Measurements from ENCODE around the gene STPG1. TPM values are rescaled to one million over a fixed set of nuclear protein-coding genes. Genes with fewer than 3 reads are reported as not detected.

The STPG1 gene
- total and polyA plus RNA-seq, 9 of the 15 experiments (the other 6 are each of a cell fraction or from before 2014, with no cell fraction given): 5.0 to 11.9 (median 8.3) TPM

DNA sequence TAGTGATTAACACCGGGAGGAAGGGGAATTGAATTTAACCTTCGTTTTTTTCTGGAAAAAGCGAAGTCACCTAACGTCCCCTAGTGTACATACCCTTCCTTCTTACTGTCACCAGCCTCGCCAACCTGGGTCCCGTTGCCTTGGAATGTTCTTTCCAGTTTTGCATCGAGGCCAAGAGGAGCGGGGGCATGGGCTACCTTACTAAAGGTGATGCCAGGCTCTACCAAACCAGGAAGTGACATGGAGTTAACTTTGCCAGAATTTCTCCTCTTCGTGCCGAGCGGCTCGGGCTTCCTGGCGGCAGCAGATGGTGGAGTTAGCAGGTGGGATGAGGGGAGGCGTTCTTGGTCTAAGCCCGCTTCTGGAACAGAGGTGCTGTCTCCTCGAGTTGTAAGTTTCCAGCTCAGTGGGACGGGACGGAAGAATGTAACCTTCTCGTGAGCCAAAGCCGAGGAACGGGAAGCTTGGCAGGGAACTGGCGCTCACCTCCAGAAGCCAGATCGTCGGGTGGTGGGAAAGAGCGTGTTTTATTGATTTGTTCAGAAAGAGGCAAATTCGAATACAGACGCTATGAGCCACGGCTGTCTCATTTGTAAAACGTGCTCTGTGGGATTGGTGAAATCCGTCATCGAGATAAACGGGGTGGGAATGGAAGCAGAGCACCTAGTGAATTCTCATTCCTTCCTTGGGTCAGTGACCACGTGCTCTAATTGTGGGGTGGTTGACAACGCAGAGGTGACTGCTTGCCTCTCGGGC, 2.5 kb upstream of the STPG1 start (continued):
- TF ChIP-seq E2F6 (IDR thresholded peaks at IDR 0.05; ENCODE audit: borderline replicate concordance in 1 of 2, extremely low read depth in 1 of 2, insufficient read depth in 1 of 2, insufficient read length in 1 of 2, low read depth in 1 of 2, low read length in 1 of 2, poor library complexity in 1 of 2, severe bottlenecking in 1 of 2) (peak in 1 of 2 experiments; percentile 55), EHMT2 (IDR thresholded peaks at IDR 0.05) (0 out of 2 replicates have a peak, but pooled peaks have one; percentile 31), MEF2D (tag; conservative IDR thresholded peaks at IDR 0.05; ENCODE audit: low read depth) (0 out of 2 replicates have a peak, but pooled peaks have one; percentile 1), ID3 (CRISPR knock-in tag; IDR thresholded peaks at IDR 0.05) (no peak), ID3 (tag; IDR thresholded peaks at IDR 0.05) (no peak), ARID1B (IDR thresholded peaks at IDR 0.05) (no peak), SRSF3 (IDR thresholded peaks at IDR 0.05; ENCODE audit: insufficient read depth, low read length) (no peak), ASH1L (IDR thresholded peaks at IDR 0.05; ENCODE audit: borderline replicate concordance, low read depth, partially characterized antibody) (no peak), BRF1 (IDR thresholded peaks at IDR 0.05; ENCODE audit: borderline replicate concordance, extremely low read depth, insufficient read length) (no peak), ZNF75A (CRISPR knock-in tag; IDR thresholded peaks at IDR 0.05) (no peak), EP400 (IDR thresholded peaks at IDR 0.05) (peak; percentile 64; the same call in 1 of the 2 replicates), FOXP1 (CRISPR knock-in tag; IDR thresholded peaks at IDR 0.05) (no peak), CC2D1A (IDR thresholded peaks at IDR 0.05) (no peak), DEAF1 (CRISPR knock-in tag; IDR thresholded peaks at IDR 0.05) (no peak), ZNF212 (CRISPR knock-in tag; IDR thresholded peaks at IDR 0.05) (no peak)
- TF ChIP-seq, protein P1, sequence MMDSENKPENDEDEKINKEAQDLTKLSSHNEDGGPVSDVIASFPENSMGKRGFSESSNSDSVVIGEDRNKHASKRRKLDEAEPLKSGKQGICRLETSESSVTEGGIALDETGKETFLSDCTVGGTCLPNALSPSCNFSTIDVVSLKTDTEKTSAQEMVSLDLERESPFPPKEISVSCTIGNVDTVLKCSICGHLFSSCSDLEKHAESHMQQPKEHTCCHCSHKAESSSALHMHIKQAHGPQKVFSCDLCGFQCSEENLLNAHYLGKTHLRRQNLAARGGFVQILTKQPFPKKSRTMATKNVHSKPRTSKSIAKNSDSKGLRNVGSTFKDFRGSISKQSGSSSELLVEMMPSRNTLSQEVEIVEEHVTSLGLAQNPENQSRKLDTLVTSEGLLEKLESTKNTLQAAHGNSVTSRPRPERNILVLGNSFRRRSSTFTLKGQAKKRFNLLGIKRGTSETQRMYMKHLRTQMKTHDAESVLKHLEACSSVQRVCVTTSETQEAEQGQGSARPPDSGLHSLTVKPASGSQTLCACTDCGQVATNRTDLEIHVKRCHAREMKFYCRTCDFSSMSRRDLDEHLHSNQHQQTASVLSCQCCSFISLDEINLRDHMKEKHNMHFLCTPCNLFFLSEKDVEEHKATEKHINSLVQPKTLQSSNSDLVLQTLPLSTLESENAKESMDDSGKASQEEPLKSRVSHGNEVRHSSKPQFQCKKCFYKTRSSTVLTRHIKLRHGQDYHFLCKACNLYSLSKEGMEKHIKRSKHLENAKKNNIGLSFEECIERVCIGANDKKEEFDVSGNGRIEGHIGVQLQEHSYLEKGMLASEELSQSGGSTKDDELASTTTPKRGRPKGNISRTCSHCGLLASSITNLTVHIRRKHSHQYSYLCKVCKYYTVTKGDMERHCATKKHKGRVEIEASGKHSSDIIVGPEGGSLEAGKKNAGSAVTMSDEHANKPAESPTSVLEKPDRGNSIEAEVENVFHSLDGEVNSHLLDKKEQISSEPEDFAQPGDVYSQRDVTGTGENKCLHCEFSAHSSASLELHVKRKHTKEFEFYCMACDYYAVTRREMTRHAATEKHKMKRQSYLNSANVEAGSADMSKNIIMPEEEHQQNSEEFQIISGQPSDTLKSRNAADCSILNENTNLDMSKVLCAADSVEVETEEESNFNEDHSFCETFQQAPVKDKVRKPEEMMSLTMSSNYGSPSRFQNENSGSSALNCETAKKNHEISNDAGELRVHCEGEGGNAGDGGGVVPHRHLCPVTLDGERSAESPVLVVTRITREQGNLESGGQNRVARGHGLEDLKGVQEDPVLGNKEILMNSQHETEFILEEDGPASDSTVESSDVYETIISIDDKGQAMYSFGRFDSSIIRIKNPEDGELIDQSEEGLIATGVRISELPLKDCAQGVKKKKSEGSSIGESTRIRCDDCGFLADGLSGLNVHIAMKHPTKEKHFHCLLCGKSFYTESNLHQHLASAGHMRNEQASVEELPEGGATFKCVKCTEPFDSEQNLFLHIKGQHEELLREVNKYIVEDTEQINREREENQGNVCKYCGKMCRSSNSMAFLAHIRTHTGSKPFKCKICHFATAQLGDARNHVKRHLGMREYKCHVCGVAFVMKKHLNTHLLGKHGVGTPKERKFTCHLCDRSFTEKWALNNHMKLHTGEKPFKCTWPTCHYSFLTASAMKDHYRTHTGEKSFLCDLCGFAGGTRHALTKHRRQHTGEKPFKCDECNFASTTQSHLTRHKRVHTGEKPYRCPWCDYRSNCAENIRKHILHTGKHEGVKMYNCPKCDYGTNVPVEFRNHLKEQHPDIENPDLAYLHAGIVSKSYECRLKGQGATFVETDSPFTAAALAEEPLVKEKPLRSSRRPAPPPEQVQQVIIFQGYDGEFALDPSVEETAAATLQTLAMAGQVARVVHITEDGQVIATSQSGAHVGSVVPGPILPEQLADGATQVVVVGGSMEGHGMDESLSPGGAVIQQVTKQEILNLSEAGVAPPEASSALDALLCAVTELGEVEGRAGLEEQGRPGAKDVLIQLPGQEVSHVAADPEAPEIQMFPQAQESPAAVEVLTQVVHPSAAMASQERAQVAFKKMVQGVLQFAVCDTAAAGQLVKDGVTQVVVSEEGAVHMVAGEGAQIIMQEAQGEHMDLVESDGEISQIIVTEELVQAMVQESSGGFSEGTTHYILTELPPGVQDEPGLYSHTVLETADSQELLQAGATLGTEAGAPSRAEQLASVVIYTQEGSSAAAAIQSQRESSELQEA (IDR thresholded peaks at IDR 0.05; ENCODE audit: low read depth): 0 out of 2 replicates have a peak, but pooled peaks have one; percentile 14
